T-helper 2 cell (primary cell): ENCODE measurements around the gene PSORS1C1.
"Not testable (repeated sequence)": the region's sequence is repeated elsewhere in the genome, so short reads cannot be mapped to it uniquely, and the experiment has no call there.

Experiments used
- DNase-seq, 5 experiments: peaks; one replicate each; pipeline versions ENCODE4 v3.0.0 to v3.0.0-alpha.2; 2012 to 2022

The PSORS1C1 gene

GRCh38 chr6:31178143-31179041 is 63.8 kb downstream of the PSORS1C1 start:
- peak in 1 of 5 experiments; percentile 77 for DNase-seq

GRCh38 chr6:31179042-31179386 is 64.4 kb downstream of the PSORS1C1 start:
- DNase-seq = no peak

DNA sequence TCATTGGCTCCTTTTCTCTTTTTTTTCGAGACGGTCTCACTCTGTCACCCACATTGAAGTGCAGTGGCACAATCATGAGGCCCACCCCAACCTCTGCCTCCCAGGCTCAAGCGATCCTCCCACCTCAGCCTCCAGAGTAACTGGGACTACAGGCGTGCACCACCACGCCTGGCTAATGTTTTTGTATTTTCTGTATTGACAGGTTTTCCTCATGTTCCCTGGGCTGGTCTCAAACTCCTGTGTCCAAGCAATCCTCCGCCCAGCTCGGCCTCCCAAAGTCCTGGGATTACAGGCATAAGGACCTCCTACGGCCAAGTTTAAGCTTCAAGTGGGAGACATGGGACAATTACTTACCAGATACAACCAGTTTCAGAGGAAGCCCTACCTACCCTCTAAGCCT is 65.3 kb downstream of the PSORS1C1 start:
- no peak for DNase-seq

DNA sequence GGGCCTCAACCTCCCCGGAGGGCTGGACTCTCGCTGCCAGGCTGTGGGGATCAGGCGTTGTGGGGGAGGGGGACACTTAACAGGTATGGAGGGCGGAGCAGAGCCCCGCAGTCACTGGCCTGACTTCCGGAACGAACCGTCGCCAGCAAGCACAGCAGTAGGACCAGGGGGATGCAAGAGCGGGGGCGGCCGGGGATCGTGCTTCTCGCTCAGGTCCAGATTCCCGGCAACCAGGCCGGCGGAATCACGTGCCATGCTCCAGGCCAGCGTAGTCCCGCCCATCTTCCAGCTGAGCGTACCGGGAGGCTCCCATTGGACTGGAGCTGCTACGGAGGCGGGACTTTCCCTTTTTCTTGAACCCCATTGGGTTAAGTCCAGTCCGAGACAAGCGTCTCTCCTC is 65.9 kb downstream of the PSORS1C1 start:
- DNase-seq = peak; percentile 41 to 79 (median 58)

GRCh38 chr6:31183287-31183686 is 68.7 kb downstream of the PSORS1C1 start:
- DNase-seq = not testable (repeated sequence)

- not testable (repeated sequence) for DNase-seq
These were observed 69.3 kb downstream of the PSORS1C1 start for GRCh38 chr6:31183859-31184258.

DNA sequence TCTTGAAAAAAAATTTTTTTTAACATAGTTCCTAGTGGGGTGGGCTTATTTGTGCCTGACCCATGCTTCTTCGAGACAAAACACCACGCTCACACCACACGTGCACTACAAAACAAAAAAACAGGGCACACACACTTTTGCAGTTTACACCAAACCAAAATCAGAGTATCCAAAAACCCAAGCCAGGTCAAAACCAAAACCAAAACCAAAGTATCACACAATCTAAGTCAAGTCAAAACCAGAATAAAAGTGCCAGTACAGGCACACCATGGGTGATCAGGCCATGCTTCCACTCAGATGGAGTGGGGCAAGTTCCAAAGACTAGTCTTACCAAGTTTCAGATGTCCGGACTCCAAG is 71.1 kb downstream of the PSORS1C1 start:
- DNase-seq = peak in 1 of 5 experiments; percentile 47

GRCh38 chr6:31186052-31186734 is 71.6 kb downstream of the PSORS1C1 start:
- DNase-seq = no peak

- DNase-seq = no peak
These were observed 73.2 kb downstream of the PSORS1C1 start for GRCh38 chr6:31187780-31188194.

DNA sequence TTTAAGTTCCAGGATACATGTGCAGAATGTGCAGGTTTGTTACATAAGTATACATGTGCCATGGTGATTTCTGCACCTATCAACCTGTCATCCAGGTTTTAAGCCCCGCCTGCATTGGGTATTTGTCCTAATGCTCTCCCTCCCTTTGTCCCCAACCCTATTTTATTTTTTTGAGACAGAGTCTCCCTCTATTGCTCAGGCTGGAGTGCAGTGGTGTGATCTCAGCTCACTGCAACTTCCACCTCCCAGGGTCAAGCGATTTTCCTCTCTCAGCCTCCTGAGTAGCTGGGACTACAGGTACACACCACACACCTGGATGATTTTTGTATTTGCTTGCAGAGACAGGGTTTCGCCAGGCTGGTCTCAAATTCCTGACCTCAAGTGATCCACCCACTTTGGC is 74.6 kb downstream of the PSORS1C1 start:
- DNase-seq = not testable (repeated sequence)
